ENCODE measurements around the gene CDH10. TPM values are rescaled to one million over a fixed set of nuclear protein-coding genes. Genes with fewer than 3 reads are reported as not detected.

The CDH10 gene
- total RNA-seq, 1 experiment from 2014 or later = 0.31 TPM

- H3K27ac ChIP-seq (ENCODE audit: insufficient read length, low read depth, low read length) = no peak overlapping the region
- H4K8ac ChIP-seq (replicated peaks; ENCODE audit: insufficient read length, low read depth, low read length) = no peak overlapping the region
- H3K4me1 ChIP-seq (ENCODE audit: insufficient read depth, low read length) = no peaks in the 10 kb centered on the region
- no peak overlapping the region for H3T11ph ChIP-seq (ENCODE audit: low read length)
- H2AK5ac ChIP-seq (ENCODE audit: insufficient read length, low read length) = no peak overlapping the region
- Mint-ChIP-seq H3K27ac (no peak overlapping the region), H3K27me3 (ENCODE audit: low read depth) (no peaks in the 10 kb centered on the region), H3K4me3 (no peak overlapping the region), H3K9me3 (no peaks in the 10 kb centered on the region), H3K36me3 (ENCODE audit: insufficient read depth in 1 of 3, low read depth in 3 of 3) (no peaks in the 10 kb centered on the region), H3K4me1 (peaks cover 0 to 2% of the 10 kb centered on the region in 2 experiments; a peak in 2 of 4 replicates)
- H2BK5ac ChIP-seq (ENCODE audit: insufficient read length, low read length) = no peak overlapping the region
- no peaks in the 10 kb centered on the region for H3K79me1 ChIP-seq (ENCODE audit: insufficient read depth, low read depth, low read length, poor library complexity, severe bottlenecking)
- no peak overlapping the region for H2AFZ ChIP-seq (ENCODE audit: low read length)
- H3K27me3 ChIP-seq (ENCODE audit: insufficient read depth, low read length) = no peaks in the 10 kb centered on the region
- H2BK12ac ChIP-seq (ENCODE audit: insufficient read length, low read depth, low read length) = no peak overlapping the region
- no peak overlapping the region for H2BK15ac ChIP-seq (ENCODE audit: low read depth, low read length)
- H3K9ac ChIP-seq (ENCODE audit: extremely low read depth, insufficient read length, low read length) = no peak overlapping the region
- no peak overlapping the region for H3K4ac ChIP-seq (ENCODE audit: low read depth, low read length)
- DNase-seq = no peak
- no peaks in the 10 kb centered on the region for H4K20me1 ChIP-seq (ENCODE audit: control insufficient read depth, insufficient read depth, insufficient read length)
- H3K18ac ChIP-seq (ENCODE audit: insufficient read length, low read depth, low read length) = no peak overlapping the region
- H3K9me3 ChIP-seq (ENCODE audit: control insufficient read depth, low read depth, low read length) = no peaks in the 10 kb centered on the region
- H4K91ac ChIP-seq (ENCODE audit: insufficient read length, low read depth, low read length) = no peak overlapping the region
- H4K5ac ChIP-seq (ENCODE audit: insufficient read length, low read depth, low read length) = no peak overlapping the region
- TF ChIP-seq, protein P1, sequence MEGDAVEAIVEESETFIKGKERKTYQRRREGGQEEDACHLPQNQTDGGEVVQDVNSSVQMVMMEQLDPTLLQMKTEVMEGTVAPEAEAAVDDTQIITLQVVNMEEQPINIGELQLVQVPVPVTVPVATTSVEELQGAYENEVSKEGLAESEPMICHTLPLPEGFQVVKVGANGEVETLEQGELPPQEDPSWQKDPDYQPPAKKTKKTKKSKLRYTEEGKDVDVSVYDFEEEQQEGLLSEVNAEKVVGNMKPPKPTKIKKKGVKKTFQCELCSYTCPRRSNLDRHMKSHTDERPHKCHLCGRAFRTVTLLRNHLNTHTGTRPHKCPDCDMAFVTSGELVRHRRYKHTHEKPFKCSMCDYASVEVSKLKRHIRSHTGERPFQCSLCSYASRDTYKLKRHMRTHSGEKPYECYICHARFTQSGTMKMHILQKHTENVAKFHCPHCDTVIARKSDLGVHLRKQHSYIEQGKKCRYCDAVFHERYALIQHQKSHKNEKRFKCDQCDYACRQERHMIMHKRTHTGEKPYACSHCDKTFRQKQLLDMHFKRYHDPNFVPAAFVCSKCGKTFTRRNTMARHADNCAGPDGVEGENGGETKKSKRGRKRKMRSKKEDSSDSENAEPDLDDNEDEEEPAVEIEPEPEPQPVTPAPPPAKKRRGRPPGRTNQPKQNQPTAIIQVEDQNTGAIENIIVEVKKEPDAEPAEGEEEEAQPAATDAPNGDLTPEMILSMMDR (conservative IDR thresholded peaks at IDR 0.05) = no peak
- no CpG with 5 or more reads among the region's 3 CpGs for WGBS (ENCODE audit: extremely low coverage, insufficient read length, low lambda C conversion rate)
- no peak overlapping the region for H3K56ac ChIP-seq (ENCODE audit: insufficient read length, low read depth, low read length)
- no peaks in the 10 kb centered on the region for H3K23me2 ChIP-seq (ENCODE audit: insufficient read length, low read depth, low read length, poor library complexity, severe bottlenecking)
- no peak overlapping the region for H3K14ac ChIP-seq (ENCODE audit: insufficient read depth, low read length)
- no peaks in the 10 kb centered on the region for H3K79me2 ChIP-seq (ENCODE audit: insufficient read depth, low read length)
- H2BK120ac ChIP-seq (ENCODE audit: low read depth, low read length, poor library complexity, severe bottlenecking) = no peak overlapping the region
- no peak overlapping the region for H3K23ac ChIP-seq (ENCODE audit: insufficient read length, low read depth, low read length)
- H2BK20ac ChIP-seq (ENCODE audit: low read depth, low read length, poor library complexity, severe bottlenecking) = no peak overlapping the region
- H3K4me2 ChIP-seq (ENCODE audit: insufficient read depth, insufficient read length, low read length) = no peak overlapping the region
Observed at GRCh38 chr5:24509943-24510342, 134.8 kb downstream of the CDH10 start.

All from H9 (cell line).